22Rv1 (cell line): ENCODE measurements around the gene AKNA.

Experiments
- H3K27ac ChIP-seq: fragments of 450-650 bp; 2 replicates; pipeline ENCODE4 v1.5.1; 2017
- ZFX ChIP-seq: fragments of 450-650 bp; IDR thresholded peaks from 2 replicates; pipeline ENCODE4 v1.6.1; 2017; ENCODE audit warnings: antibody characterized with exemption, borderline replicate concordance
- TF ChIP-seq, protein P1 (sequence below): fragments of 450-650 bp; IDR thresholded peaks from 2 replicates; pipeline ENCODE4 v1.5.1; 2017; ENCODE audit warnings: mild to moderate bottlenecking

AKNA gene

DNA sequence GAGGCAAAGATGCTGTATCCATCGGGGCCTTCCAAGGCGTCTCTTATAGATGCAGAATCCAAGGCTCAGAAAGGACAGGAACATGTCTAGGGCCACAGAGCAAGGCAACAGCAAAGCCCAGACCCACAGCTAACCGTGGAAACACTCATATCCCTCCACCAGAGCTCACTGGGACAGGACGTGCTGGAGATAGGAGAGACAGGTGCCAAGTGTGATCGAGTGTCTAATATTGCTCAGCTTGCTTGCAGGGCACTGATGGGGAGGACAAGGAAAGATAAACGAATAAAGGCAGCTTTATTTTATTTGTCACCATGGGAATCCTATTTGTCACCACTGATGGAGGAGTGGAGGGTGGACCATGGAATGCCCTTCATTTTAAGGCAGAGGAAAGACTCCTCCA lies 44.0 kb upstream of the AKNA start:
- H3K27ac ChIP-seq, result no peak overlapping the region
- TF ChIP-seq, protein P1, sequence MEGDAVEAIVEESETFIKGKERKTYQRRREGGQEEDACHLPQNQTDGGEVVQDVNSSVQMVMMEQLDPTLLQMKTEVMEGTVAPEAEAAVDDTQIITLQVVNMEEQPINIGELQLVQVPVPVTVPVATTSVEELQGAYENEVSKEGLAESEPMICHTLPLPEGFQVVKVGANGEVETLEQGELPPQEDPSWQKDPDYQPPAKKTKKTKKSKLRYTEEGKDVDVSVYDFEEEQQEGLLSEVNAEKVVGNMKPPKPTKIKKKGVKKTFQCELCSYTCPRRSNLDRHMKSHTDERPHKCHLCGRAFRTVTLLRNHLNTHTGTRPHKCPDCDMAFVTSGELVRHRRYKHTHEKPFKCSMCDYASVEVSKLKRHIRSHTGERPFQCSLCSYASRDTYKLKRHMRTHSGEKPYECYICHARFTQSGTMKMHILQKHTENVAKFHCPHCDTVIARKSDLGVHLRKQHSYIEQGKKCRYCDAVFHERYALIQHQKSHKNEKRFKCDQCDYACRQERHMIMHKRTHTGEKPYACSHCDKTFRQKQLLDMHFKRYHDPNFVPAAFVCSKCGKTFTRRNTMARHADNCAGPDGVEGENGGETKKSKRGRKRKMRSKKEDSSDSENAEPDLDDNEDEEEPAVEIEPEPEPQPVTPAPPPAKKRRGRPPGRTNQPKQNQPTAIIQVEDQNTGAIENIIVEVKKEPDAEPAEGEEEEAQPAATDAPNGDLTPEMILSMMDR, result no peak
- TF ChIP-seq ZFX, result no peak

DNA sequence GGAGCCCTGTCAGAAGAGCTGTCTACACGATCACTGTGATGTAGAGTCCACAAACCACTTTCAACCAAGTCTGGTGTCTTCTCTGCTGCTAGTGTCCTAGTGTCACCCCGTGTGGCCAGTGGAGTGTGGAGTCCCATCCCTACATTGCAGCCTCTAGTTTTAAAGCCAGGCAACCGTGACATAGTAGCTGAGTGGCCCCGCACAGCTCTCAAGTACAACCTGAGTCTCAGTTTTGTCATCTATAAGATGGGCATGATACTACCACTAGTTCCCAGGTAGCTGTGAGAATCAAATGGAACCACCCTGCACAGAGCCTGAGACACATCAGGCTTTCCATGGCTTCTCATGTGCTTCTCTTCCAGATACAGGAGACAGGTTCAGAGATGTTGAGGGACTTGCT lies 43.2 kb upstream of the AKNA start:
- TF ChIP-seq ZFX, result no peak
- TF ChIP-seq, protein P1, result no peak
- H3K27ac ChIP-seq, result no peak overlapping the region

DNA sequence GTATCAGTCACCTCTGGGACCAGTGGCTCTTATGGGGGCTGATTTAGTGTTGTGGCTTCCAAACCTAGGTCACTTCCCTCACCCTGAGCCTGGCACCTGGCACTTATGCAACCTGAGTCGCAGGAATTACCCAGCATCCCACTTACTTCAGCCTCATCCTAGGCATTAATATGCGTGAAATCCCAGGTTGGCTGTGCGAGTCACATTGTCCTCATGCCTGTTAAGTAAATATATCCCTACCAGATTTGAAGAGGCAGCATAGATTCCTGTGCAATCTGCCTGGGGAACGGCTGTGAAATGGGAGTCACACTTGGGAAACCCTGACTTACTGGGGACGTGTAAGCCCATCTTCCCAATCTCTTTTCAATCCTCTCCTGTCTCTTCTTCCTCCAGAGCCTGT lies 42.7 kb upstream of the AKNA start:
- TF ChIP-seq, protein P1, result no peak
- no peak for TF ChIP-seq ZFX
- no peak overlapping the region for H3K27ac ChIP-seq

DNA sequence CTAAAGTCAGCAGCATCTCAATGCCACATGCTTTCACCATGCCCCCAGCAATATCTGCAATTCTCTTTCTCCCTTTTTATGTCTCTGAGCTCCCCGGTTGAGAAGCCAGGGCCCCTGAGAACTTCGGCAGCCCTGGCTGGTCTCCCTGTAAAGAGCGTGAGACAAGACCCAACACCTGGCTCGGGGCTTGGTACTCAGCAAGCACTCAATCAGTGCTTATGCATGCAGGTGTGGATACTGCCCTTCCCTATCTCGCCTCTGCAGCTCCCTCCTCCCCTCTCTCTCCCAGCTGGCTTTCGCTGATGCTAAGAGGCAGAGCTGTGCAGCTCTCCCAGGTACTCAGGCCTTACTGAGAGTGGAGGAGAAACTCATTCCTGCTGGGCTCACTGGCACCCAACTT lies 41.7 kb upstream of the AKNA start:
- no peak for TF ChIP-seq ZFX
- TF ChIP-seq, protein P1, result no peak
- H3K27ac ChIP-seq, result no peak overlapping the region

DNA sequence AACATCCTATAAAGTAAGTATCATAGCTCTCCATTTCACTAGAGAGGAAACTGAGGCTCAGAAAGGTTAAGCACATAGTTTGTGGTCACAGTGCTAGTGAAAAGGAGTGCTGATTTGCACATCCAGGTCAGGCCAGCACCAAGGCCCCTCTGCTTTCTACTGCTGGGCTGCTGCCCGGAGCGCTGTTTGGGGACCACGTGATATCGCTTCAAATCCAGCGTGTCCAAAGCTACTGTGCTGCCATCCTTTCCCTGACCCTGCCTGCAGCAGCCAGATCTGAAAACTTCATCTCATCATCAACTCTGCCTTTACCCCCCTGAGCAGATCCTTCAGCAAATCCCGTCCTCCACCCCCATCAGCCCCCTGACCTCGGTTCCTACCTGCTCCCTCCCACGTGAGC lies 40.7 kb upstream of the AKNA start:
- TF ChIP-seq ZFX, result no peak
- TF ChIP-seq, protein P1, result no peak
- no peak overlapping the region for H3K27ac ChIP-seq

DNA sequence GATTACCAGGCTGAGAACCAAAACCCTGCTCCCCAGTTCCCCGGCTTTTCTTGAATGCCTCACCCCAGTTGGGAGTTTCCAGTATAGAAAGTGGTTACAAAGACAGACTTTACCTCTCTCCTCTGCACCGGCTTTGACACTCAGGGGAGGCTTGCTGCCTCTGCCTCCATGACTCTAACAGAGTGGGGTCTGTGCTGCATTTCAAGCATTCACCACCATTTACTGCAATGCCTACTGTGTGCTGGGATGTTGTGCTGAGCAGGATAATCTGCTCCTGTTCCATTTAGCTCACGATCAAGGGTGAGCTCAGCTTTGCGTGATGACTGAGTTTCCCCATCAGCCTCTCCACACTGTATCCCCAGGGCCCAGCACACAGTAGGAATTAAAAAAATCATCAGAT lies 39.9 kb upstream of the AKNA start:
- no peak overlapping the region for H3K27ac ChIP-seq

DNA sequence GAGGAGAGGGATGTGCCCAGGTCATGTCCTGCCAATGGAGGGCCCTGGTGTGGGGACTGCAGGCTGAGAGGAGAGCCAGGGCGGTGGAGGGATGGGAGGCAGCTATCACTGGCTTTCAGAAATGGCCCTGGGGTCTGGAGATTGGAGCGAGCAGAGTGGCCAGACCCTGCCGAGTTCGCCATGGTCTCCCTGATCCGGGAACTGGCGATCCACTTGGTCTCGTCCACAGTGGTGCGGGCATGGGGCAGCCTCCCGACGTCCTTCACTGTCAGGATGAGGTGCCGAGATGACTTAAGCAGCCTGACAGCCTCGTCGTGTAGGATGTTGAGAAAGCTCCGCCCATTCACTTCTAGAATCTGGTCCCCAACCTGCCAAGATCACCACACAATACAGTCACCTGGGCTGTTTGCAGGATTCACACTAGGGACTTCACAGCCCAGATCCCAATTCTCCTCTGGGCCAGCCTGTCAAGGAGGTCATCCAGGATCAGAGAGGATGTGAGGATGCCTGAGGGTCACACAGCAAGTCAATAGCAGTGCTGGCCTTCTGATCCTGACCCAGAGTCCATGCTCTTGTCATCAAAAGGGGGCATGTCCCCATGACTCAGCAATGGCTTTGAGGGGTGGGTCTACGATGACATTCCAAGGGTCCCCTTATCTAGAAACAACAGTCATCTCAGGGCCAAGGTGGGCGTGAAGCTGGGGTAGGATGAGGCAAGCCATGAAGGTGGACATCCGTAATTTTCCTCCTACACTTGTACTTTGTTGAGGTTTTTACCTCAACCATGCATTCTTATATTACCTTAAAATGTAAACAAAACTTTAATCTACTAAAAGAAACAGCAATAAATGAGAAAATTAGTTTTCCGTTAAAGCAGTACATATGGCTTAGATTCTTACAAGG lies 38.5 kb upstream of the AKNA start:
- TF ChIP-seq, protein P1, result no peak
- TF ChIP-seq ZFX, result no peak
- H3K27ac ChIP-seq, result no peak overlapping the region

More for the DNA sequence above, 39.9 kb upstream of the AKNA start:
- TF ChIP-seq ZFX, result no peak
- TF ChIP-seq, protein P1, result no peak
